ENCODE data around the gene CGB5.
"Not testable (repeated sequence)": the region's sequence is repeated elsewhere in the genome, so short reads cannot be mapped to it uniquely, and the experiment has no call there.

The CGB5 gene

GRCh38 chr19:49043548-49043947 is at the start of gene CGB5:
TSS of gene CGB5 (plus strand) at chr19:49043848. CDS start at chr19:49044210, 362 bp downstream.
- DNase-seq, result not testable (repeated sequence)

GRCh38 chr19:48994035-48994386 is 49.6 kb upstream of the CGB5 start:
- no peak for DNase-seq

GRCh38 chr19:48997972-48998371 is 45.7 kb upstream of the CGB5 start:
- peak in 1 of 2 experiments; percentile 70 for DNase-seq

- peak in 1 of 2 experiments; percentile 78 for DNase-seq
These were observed 43.9 kb upstream of the CGB5 start for GRCh38 chr19:48999481-49000325.

- no peak for DNase-seq
These were observed 39.5 kb upstream of the CGB5 start for GRCh38 chr19:49004133-49004532.

GRCh38 chr19:49004964-49005614 is 38.6 kb upstream of the CGB5 start:
- no peak for DNase-seq

GRCh38 chr19:49006905-49007304 is 36.7 kb upstream of the CGB5 start:
- no peak for DNase-seq

- no peak for DNase-seq
These were observed 33.8 kb upstream of the CGB5 start for GRCh38 chr19:49009828-49010227.

GRCh38 chr19:49010453-49010852 is 33.2 kb upstream of the CGB5 start:
- DNase-seq, result no peak

GRCh38 chr19:49011194-49011593 is 32.5 kb upstream of the CGB5 start:
- DNase-seq, result no peak

- no peak for DNase-seq
These were observed 29.4 kb upstream of the CGB5 start for GRCh38 chr19:49014123-49014869.

- DNase-seq, result no peak
These were observed 28.8 kb upstream of the CGB5 start for GRCh38 chr19:49014870-49015255.

GRCh38 chr19:49016067-49016839 is 27.4 kb upstream of the CGB5 start:
- DNase-seq, result no peak

GRCh38 chr19:49017041-49017665 is 26.5 kb upstream of the CGB5 start, which contains the start of gene LHB:
TSS of gene LHB (minus strand) at chr19:49017091. CDS start at chr19:49017081, 10 bp downstream.
- DNase-seq, result no peak

GRCh38 chr19:49017666-49018351 is 25.8 kb upstream of the CGB5 start:
- peak; percentile 52 to 73 for DNase-seq

- DNase-seq, result peak in 1 of 2 experiments; percentile 28
These were observed 25.0 kb upstream of the CGB5 start for GRCh38 chr19:49018388-49019241.

- peak in 1 of 2 experiments; percentile 77 for DNase-seq
These were observed 24.3 kb upstream of the CGB5 start for GRCh38 chr19:49019242-49019932.

GRCh38 chr19:49020342-49020741 is 23.3 kb upstream of the CGB5 start:
- peak in 1 of 2 experiments; percentile 54 for DNase-seq
